ENCODE results near the gene ARHGAP36. TPM values are rescaled to one million over a fixed set of nuclear protein-coding genes. Genes with fewer than 3 reads are reported as not detected.

ARHGAP36 gene
- total RNA-seq, 1 experiment from 2014 or later, result 0.37 TPM

DNA sequence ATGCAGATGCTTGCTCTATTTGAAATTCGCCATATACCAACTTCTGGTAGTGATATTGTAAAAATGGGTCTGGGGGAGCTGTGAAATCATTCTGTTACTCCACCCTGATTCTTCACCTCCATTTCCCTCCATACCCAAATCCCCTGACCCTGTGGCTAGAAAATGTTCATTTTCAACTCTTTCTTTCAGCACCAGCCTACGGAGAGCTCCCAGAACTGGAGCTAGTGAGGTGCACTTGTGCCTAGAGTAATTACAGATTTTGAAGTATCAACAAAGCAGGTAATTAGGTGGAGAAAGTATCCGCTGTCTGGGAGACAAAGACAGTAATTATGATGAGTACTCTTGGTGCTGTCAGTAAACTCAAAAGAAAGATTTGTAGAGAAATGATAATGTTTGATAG is 8.1 kb downstream of the ARHGAP36 start:
- no CpG with 5 or more reads among the region's 3 CpGs for WGBS (ENCODE audit: extremely low coverage, insufficient read length, low lambda C conversion rate)
- Histone ChIP-seq H3K27me3 (ENCODE audit: insufficient read depth, low read length) (peaks cover 22% of the 10 kb centered on the region; the same call in 1 of the 2 replicates), H3K4me2 (ENCODE audit: insufficient read depth, insufficient read length, low read length) (no peak overlapping the region), H4K5ac (ENCODE audit: insufficient read length, low read depth, low read length) (no peak overlapping the region), H3K4me1 (ENCODE audit: insufficient read depth, low read length) (peaks cover 4% of the 10 kb centered on the region; the same call in 1 of the 2 replicates), H3K18ac (ENCODE audit: insufficient read length, low read depth, low read length) (no peak overlapping the region), H3T11ph (ENCODE audit: low read length) (no peak overlapping the region), H3K23me2 (ENCODE audit: insufficient read length, low read depth, low read length, poor library complexity, severe bottlenecking) (peaks cover 11% of the 10 kb centered on the region), H4K20me1 (ENCODE audit: control insufficient read depth, insufficient read depth, insufficient read length) (no peaks in the 10 kb centered on the region), H3K79me2 (ENCODE audit: insufficient read depth, low read length) (no peaks in the 10 kb centered on the region), H2BK12ac (ENCODE audit: insufficient read length, low read depth, low read length) (no peak overlapping the region), H3K14ac (ENCODE audit: insufficient read depth, low read length) (no peak overlapping the region), H4K91ac (ENCODE audit: insufficient read length, low read depth, low read length) (no peak overlapping the region), H3K23ac (ENCODE audit: insufficient read length, low read depth, low read length) (no peak overlapping the region), H3K27ac (ENCODE audit: insufficient read length, low read depth, low read length) (no peak overlapping the region), H2BK5ac (ENCODE audit: insufficient read length, low read length) (no peak overlapping the region), H3K9me3 (ENCODE audit: control insufficient read depth, low read depth, low read length) (no peaks in the 10 kb centered on the region), H3K9ac (ENCODE audit: extremely low read depth, insufficient read length, low read length) (no peak overlapping the region), H4K8ac (replicated peaks; ENCODE audit: insufficient read length, low read depth, low read length) (no peak overlapping the region), H2BK15ac (ENCODE audit: low read depth, low read length) (no peak overlapping the region), H3K56ac (ENCODE audit: insufficient read length, low read depth, low read length) (no peak overlapping the region), H3K79me1 (ENCODE audit: insufficient read depth, low read depth, low read length, poor library complexity, severe bottlenecking) (no peaks in the 10 kb centered on the region), H2AFZ (ENCODE audit: low read length) (no peak overlapping the region), H2BK20ac (ENCODE audit: low read depth, low read length, poor library complexity, severe bottlenecking) (no peak overlapping the region), H3K4ac (ENCODE audit: low read depth, low read length) (no peak overlapping the region), H2BK120ac (ENCODE audit: low read depth, low read length, poor library complexity, severe bottlenecking) (no peak overlapping the region), H2AK5ac (ENCODE audit: insufficient read length, low read length) (no peak overlapping the region)
- Mint-ChIP-seq H3K4me3 (peak overlapping the region in 1 of 2 experiments; percentile 5; a peak in 1 of 5 replicates), H3K36me3 (ENCODE audit: insufficient read depth in 1 of 3, low read depth in 3 of 3) (no peaks in the 10 kb centered on the region), H3K9me3 (no peaks in the 10 kb centered on the region), H3K27ac (no peak overlapping the region), H3K27me3 (ENCODE audit: low read depth) (peaks cover 41% of the 10 kb centered on the region), H3K4me1 (peaks cover 21 to 26% of the 10 kb centered on the region in 2 experiments)
- no peak for DNase-seq
- TF ChIP-seq, protein P1, sequence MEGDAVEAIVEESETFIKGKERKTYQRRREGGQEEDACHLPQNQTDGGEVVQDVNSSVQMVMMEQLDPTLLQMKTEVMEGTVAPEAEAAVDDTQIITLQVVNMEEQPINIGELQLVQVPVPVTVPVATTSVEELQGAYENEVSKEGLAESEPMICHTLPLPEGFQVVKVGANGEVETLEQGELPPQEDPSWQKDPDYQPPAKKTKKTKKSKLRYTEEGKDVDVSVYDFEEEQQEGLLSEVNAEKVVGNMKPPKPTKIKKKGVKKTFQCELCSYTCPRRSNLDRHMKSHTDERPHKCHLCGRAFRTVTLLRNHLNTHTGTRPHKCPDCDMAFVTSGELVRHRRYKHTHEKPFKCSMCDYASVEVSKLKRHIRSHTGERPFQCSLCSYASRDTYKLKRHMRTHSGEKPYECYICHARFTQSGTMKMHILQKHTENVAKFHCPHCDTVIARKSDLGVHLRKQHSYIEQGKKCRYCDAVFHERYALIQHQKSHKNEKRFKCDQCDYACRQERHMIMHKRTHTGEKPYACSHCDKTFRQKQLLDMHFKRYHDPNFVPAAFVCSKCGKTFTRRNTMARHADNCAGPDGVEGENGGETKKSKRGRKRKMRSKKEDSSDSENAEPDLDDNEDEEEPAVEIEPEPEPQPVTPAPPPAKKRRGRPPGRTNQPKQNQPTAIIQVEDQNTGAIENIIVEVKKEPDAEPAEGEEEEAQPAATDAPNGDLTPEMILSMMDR (conservative IDR thresholded peaks at IDR 0.05), result no peak
